Esophagus mucosa (tissue), 1 donor: Measurements from ENCODE around the gene EDEM2. TPM values are rescaled to one million over a fixed set of nuclear protein-coding genes. Genes with fewer than 3 reads are reported as not detected.
"Not testable (repeated sequence)": the region's sequence is repeated elsewhere in the genome, so short reads cannot be mapped to it uniquely, and the experiment has no call there.

Source experiments
- ATAC-seq: fragments of 200-7000 bp; cut with Tn5 transposase; one replicate; pipeline ENCODE4 v1.9.1; 2020
- total RNA-seq: library from RNA; stranded (reverse); gene quantifications from one replicate; pipeline ENCODE4 v1.2.4, GENCODE V29; 2023
- donor health status: DM: yes; HTN: yes; CAD: no.

The EDEM2 gene
- total RNA-seq, 1 donor from 2014 or later: 13.7 TPM

- ATAC-seq: no peak
Measured at GRCh38 chr20:35085477-35086225, 61.5 kb downstream of the EDEM2 start.

DNA sequence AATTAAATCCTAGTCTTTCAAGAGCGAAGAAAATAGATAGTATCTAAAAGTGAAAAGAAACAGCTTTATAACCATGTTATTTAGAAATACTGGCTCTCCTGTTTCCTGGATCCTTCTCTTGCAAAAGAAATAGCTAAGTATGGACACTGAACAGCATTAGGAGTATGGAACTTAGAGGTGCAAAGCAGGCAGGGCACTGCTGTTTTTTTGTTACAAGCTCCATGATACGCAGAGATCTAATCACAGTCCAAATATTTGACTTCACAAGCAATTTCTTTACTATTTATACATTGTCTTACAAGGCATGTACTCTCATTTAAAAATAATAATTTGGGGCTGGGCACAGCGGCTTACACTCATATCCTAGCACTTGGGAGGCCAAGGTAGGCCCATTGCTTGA is 62.1 kb downstream of the EDEM2 start:
- ATAC-seq: no peak

DNA sequence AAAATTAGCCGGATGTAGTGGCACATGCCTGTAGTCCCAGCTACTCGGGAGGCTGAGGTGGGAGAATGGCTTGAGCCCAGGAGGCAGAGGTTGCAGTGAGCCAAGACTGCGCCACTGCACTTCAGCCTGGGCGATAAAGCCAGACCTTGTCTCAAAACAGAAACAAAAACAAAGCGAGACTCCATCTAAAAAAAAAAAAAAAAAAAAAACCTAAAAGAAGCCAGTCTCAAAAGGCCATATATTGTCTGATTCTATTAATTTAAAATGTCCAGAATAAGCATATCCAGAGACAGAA is 66.8 kb downstream of the EDEM2 start:
- not testable (repeated sequence) for ATAC-seq

GRCh38 chr20:35079472-35080347 is 67.4 kb downstream of the EDEM2 start:
- no peak for ATAC-seq

DNA sequence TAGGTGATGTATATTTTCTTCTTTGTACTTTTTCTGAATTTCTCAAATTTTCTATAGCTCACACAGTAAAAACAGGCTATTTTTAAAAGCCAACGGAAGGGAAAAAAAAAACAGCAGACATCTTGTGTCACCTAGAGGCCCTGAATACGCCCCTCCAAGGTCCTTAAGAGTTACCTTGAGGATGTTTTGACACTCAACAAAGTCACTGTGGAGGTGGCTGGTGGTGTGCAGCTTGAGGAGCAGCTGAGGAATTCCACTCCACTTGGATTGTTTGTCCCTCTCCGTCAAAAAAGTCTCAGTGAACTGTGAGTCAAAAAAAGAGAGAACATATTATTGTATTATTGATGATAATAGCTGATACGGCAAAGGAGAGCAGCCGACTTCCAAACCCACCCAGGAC is 69.3 kb downstream of the EDEM2 start:
- ATAC-seq: no peak

- ATAC-seq: peak; percentile 88
Measured at GRCh38 chr20:35077341-35077740, 69.8 kb downstream of the EDEM2 start.

- ATAC-seq: not testable (repeated sequence)
Measured at GRCh38 chr20:35071436-35072153, 75.5 kb downstream of the EDEM2 start.

- no peak for ATAC-seq
Measured at GRCh38 chr20:35066194-35066593, 80.9 kb downstream of the EDEM2 start.

Other genes starting within 250 kb of the EDEM2 start
- gene GSS, start 191.5 kb downstream of the EDEM2 start, total RNA-seq: 56.9 TPM
- gene MYH7B, start 191.5 kb downstream of the EDEM2 start, total RNA-seq: not detected
- gene TRPC4AP, start 54.5 kb downstream of the EDEM2 start, total RNA-seq: 29.8 TPM
- gene PROCR, start 24.7 kb upstream of the EDEM2 start, total RNA-seq: 8.1 TPM
- gene MMP24, start 79.4 kb upstream of the EDEM2 start, total RNA-seq: 0.08 TPM
- gene MMP24OS, start 130.8 kb upstream of the EDEM2 start, total RNA-seq: 57.6 TPM
- 256 TPM for gene EIF6, start 137.4 kb upstream of the EDEM2 start, total RNA-seq
- gene FAM83C, start 145.1 kb upstream of the EDEM2 start, total RNA-seq: 39.1 TPM